OCI-LY1 (cell line): ENCODE measurements around the gene GLT1D1.

ENCODE experiments used
- EZH2 ChIP-seq: fragments of 200-600 bp; sonication (generic), shearing (Covaris generic); IDR thresholded peaks from 2 replicates; pipeline ENCODE4 v1.8.0; 2017; ENCODE audit warnings: borderline replicate concordance, mixed run types, mild to moderate bottlenecking, antibody characterized with exemption, low read length, moderate library complexity, mixed read lengths
- TF ChIP-seq, protein P1 (sequence below): fragments of 200-600 bp; sonication (generic), shearing (Covaris generic); IDR thresholded peaks from 2 replicates; pipeline ENCODE4 v1.5.1; 2017; ENCODE audit warnings: mild to moderate bottlenecking, antibody characterized with exemption, low read length, moderate library complexity, mixed read lengths

DNA sequence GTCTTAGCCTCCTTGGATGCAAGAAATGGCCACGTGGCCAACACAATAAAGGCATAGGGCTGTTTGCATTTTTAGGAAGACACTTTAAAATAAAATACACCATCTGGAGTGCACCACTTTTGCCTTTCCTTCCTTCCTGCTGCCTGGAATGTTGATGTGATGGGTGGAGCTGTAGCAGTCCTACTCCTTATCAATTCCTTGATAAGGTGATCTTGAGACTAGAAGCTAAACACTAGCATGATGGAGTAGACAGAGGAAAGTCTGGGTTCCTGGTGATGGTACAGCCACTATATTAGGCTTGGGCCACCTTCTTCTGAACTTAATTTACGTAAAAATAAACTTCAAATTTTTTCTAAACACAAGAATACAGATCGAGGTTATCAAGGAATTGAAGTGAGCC is 2.9 kb upstream of the GLT1D1 start:
- TF ChIP-seq, protein P1, sequence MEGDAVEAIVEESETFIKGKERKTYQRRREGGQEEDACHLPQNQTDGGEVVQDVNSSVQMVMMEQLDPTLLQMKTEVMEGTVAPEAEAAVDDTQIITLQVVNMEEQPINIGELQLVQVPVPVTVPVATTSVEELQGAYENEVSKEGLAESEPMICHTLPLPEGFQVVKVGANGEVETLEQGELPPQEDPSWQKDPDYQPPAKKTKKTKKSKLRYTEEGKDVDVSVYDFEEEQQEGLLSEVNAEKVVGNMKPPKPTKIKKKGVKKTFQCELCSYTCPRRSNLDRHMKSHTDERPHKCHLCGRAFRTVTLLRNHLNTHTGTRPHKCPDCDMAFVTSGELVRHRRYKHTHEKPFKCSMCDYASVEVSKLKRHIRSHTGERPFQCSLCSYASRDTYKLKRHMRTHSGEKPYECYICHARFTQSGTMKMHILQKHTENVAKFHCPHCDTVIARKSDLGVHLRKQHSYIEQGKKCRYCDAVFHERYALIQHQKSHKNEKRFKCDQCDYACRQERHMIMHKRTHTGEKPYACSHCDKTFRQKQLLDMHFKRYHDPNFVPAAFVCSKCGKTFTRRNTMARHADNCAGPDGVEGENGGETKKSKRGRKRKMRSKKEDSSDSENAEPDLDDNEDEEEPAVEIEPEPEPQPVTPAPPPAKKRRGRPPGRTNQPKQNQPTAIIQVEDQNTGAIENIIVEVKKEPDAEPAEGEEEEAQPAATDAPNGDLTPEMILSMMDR, result no peak
- TF ChIP-seq EZH2, result no peak
